C1 segment of cervical spinal cord (tissue), 14 donors: Measurements from ENCODE around the gene ADRM1.

Experiments
- DNase-seq, 14 donors: peaks; one replicate each; lab custom pipeline; 2025; lab: John Stamatoyannopoulos, UW

ADRM1 gene

DNA sequence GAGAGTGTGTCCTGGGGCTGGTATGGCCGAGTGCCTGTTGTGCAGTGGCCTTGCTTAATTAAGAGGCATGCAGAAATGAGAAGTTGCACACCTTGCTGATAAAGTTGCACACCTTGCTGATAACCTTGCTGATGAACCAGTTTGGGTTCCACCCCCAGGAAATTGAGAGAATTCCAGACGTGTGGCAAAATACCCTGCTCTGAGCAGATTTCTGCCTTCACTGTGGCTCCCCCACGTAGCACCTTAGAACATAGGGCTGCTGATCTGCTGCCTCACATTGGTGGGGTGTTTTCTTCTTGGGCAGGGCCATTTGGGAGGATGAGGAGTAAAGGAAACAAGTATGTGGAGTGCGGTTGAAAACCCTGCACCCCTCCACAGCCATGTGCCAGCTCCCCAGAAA, 22.5 kb upstream of the ADRM1 start:
- no peak for DNase-seq

DNA sequence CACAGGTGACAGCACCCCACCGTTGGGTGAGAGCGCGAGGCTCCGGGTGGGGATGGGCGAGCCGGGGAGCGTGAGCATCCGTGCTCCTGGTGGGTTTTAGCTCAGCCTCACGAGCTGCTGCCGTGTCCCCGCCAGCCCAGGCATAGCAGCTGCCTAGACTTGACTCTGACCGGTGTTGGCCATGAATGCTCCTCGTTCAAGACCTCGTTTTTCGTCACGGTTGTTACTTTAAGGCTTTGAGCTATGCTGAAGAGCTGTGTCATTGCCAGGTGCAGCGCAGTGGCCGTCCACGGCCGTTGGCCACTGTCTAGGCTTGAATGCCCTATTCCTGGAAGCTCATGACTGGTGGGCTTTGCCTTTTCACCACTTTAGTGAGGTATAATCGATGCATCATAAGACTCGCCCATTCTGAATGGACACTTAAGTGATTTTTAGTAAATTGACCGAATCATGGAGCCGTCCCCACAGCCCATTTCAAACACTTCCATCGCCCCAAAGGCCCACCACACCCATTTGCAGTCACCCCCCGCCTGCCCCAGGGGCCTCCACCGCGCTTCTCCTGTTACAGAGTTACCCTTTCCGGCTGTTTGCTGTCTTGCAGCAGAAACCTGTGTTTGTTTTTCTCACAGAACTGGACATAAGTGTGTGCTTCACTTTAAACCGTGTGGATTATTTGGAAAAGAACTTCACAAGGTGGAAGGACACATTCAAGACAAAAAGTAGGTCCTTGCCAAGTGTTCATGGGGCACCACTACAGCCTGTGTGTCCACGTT, 21.4 kb upstream of the ADRM1 start:
- DNase-seq = no peak

DNA sequence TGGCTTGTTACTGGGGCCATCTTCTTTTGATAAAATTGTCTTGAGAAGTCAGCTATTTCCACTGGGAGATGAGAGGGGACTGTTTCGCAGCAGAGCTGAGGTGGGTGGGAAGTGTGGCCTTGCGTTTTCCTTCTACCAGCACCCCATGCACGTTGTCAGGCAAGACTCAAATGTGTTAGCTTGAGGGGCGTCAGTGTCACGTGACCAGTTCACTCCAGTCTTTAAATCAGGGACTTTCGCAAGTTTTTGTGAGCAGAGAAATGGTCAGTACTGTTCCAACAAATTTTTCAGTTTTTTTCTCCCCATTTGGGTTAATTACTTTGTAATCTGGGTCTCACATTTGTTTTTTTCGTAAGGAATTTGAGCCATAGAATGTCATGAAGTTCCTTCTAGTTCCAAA, 20.7 kb upstream of the ADRM1 start:
- no peak for DNase-seq

DNA sequence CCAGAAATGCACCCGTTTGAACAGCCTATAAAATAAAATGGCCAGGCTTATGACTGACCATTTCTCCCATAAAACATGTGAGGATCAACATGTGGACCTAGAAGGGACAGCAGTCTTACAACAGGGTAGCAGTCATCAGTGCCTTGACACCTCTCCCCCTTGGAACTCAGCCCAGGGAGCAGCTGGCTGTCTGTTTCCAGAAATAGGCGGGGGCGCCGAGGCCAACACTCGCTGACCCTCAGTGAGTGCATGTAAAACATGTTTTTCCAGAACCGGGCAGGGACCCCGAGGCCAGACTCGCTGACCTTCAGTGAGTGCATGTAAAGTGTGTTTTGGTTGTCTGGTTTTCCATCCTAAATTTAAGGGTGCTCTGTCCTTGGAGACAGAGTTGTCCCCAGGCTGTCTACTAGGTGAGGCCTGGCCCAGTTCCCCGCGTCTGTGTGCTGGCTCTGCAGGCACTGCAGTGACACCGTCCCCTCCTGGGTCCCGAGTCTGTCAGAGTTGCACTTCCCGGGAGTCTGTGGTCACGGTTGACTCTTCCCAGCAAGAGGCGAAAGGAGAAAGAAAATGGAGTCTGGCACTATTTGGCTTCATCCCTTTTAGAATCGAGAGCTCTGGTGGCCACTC, 19.8 kb upstream of the ADRM1 start:
- no peak for DNase-seq

DNA sequence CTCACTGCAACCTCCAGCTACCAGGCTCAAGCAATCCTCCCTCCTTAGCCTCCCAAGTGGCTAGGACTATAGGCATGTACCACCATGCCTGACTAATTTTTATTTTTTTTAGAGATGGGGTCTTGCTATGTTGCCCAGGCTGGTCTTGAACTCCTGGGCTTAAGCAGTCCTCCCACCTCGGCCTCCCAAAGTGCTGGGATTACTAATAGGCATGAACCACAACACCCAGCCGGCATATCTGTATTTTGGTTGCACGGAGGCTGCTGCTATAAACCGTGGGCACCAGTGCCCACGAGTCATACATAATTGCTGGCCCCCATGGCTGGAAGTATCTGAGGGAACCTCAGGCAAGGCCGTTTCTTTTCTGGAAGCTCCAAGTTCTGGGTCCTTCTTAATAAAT, 18.3 kb upstream of the ADRM1 start:
- DNase-seq = no peak

DNA sequence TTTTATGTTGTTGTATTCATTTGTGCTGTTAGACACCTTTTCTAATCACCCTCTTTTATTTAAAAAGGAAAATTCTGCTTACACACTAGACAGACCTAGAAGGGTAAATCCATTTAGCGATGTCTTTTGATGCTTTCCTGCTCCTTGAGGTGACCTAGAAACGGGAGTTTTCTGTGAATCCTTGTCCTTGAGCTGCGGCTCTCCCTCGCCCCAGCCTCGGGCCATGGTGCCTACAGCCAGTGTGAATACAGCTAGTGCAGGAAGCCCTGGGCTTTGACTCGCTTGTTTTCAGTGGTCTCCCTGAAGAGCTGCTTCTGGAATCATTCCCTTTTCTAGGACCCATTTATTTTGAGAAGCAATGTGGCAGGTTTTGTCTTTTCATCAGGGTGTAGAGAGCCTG, 17.6 kb upstream of the ADRM1 start:
- DNase-seq = no peak

DNA sequence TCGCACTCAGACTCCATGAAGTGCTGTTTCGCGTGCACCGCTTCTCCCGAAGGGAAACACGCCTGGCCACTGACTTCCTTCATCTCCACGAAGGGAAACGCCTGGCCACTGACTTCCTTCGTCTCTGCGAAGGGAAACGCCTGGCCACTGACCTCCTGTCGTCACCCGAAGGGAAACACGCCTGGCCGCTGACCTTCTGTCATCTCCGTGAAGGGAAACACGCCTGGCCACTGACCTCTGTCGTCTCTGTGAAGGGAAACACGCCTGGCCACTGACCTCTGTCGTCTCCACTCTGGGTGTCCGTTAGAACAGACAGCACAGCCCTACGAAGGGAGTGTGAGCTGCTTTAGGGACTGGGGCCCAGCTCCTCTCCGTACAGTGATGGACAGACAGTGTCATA, 17.1 kb upstream of the ADRM1 start:
- DNase-seq = no peak

DNA sequence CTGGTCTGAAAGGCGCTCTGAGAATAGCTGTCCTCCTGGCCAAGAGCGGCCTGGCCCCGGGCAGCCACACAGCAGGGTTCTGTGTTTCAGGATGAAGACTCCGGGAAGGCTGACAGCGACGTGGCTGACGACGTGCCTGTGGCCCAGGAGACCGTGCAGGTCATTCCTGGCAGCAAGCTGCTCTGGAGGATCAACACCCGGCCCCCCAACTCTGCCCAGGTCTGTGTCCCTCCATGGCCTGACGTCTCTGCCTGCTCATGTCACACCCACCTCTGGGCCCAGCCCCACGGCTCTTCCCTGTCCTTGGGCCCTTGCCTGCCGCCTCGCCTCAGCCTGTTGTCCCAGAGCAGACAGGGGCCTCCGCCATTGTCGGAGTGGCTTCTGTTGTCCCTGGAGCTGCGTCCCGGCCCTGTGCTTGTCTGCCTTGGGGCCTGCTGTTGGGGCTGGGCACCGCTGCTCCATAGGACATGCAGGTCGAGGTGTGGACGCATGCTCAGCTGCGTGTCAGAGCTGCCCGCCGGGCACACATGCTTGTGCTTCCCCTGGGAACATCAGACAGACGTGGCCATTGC, 16.2 kb upstream of the ADRM1 start:
- DNase-seq = peak in 1 of 14 donors; percentile 69

DNA sequence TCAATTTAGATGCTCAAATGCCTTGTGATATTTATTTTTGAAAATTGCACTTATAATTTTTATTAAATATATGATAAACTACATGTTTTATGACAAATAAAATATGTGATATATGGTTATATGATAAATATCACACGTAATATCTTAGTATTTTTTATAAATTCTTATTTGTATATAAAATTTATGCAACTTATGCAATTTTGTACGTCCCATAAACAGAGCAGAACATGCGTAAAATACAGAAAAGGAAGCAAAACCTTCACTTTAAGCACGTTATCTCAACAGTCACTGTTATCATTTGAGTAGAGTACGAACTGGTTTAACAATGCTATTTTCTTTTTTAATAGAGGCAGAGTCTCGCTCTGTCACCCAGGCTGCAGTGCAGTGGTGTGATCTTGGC, 15.7 kb upstream of the ADRM1 start:
- DNase-seq = no peak

DNA sequence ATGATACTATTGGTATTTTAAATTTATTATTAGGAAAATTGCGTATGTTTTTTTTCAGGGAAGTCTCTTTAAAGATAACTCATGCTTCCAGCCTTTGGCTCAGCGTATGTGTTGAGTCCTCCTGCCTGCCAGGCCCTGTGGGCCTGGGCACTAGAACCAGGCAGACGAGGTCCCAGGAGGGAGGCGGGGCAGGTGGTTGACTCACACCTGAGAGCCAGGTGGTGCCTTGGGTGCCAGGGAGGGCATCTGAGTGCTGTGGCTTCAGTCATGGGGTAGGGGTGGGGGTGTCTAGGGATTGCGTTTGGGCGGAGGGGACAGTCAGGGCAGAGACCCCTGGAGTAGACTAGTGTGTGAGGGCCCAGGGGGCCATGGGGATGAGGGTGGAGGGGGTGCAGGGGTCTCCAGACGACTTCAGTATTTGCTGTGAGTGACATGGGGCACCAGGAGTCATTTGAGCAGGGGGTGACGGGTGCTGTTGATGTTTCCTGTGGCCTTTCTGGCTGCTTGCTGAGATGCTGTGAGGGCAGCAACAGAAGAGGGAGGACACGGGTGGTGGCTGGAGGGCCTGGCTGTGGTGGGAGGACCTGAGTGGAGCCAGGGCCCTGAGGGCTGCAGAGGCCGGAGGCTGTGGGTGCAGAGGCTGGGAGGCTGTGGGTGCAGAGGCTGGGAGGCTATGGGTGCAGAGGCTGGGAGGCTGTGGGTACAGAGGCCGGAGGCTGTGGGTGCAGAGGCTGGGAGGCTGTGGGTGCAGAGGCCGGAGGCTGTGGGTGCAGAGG, 14.8 kb upstream of the ADRM1 start:
- no peak for DNase-seq

DNA sequence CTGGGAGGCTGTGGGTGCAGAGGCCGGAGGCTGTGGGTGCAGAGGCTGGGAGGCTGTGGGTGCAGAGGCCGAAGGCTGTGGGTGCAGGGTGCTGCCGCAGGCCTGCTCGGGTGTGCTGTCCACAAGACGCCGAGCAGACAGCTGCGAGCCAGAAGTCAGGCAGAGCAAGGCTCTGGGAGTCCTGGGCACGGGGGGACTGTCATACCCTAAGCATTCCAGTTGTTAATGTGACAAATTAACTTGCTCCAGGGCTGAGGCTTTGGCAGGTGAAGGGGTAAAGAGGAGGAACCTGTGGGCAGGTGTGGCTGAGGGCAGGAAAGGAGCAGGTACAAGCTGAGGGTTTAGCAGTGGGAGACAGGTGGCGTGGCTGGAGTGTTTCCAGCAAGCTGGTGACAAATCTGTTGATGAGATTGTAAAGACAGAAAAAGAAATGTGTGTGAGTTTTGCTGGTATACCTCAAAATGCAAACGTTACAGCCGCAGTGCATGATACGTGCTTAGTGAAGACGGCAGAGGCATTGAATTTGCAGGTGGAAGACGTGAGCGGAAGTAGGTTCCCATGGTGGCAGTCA, 14.2 kb upstream of the ADRM1 start:
- peak in 1 of 14 donors; percentile 70 for DNase-seq

DNA sequence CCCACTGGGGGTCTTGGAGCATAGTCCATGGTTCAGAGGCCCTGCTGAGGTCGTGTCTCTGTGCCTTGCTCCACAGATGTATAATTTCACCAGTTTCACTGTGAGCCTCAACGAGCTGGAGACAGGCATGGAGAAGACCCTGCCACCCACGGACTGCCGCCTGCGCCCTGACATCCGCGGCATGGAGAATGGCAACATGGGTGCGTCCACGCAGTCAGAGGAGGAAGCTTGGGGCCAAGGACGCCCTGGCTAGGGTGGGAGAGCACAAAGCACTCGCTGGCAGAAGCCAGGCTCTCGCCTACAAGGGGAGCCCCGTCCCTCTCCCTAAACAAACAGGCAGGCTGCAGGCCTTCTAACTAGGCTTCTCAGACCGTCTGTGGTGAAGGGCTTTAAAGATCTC, 13.7 kb upstream of the ADRM1 start:
- DNase-seq = no peak

DNA sequence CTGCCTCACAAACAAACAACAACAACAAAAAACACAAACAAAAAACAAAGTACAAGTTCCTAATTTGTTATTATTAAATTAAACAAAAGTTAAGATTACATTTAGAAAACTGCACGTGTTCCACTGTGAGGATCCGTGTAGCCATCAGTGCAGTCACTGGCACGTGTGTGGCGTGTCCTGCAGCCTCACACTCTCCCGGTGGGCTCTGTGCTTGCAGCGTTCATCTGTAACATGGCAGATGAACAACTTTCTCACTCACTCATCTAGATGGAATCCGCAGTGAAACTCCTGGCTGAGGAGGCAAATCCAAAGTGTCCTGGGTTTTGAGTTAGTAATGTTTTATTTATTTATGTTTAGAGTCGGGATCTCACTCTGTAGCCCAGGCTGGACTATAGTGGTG, 12.9 kb upstream of the ADRM1 start:
- DNase-seq = no peak

DNA sequence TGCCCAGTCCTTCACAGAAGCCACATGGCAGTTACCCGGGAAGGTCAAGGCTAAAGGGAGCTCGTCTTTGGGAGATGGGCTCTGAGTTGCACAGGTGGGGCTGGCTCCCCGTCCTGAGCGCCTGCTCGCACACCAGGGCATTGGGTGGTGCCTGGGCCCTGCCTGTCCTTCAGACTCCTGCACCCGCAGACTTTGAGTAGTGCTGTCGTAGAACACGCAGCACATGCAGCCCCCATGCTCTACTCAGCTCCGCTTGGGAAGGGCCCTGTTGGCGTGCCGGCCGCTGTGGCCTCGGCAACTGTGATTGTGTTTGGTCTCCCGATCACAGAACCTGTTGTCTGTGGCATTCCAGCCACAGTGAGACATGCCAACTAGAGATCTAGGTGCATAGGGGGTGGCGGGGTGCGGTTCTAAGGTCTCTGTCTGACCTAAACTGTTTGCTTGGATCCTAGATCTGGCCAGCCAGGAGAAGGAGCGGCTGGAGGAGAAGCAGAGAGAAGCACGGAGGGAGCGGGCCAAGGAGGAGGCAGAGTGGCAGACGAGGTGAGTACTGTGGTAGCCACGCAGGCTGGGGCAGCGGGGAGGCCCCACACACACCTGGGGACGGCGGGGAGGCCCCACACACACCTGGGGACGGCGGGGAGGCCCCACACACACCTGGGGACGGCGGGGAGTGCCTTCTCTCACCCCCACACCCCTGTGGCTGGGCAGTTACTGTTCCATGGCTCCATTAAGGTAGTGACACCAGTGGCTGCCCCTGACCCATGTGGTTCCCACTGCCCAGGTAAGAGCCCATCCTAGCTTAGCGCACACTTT, 11.3 kb upstream of the ADRM1 start:
- DNase-seq = no peak

DNA sequence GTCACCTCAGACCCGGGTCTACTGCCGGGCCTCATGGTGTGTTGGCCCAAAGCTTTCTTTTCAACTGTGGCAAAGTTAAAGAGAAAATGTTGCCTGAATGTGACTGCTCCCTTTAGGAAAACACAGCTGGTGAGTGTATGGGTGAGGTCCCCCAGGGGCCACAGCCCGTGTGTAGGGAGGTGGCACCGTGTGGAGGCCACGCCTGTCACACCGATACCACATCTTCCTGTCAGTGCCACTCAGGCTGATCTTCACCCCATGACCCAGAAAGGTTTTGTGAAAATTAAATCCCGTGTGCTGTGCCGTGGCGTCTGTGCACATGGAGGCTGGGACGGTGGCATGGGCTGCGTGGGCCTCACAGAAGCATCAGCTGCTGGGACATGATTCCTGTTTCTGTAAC, 10.7 kb upstream of the ADRM1 start:
- no peak for DNase-seq

DNA sequence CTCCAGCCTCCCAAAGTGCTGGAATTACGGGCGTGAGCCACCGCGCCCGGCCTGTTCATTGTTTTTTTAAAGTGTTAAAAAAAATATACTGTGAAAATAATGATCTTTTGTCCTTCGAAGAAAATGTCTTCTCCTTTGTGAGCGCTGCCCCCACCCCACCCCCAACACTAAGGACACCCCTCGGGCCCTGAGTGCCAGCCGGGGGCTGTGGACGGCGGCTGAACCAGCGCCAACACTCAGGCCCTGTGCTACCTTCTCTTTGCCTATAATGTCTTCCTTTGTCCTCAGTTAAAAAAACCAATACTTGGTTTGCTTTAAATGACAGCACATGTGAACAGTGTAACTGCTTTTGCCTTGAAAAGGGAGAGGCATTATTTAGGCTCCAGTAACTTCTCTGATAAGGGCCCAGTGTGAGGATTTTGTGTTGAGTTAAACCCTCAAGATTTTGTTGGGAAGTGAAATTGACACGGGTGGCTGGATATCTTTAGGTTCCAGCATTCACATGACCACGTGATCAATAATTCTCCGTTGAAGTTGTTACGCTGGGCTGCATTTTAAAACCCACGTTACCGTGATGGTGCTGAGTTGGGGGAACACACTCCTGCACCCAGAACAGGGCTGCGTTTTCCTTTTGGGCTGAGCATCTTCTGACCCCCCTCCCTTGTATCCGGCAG, 9.5 kb upstream of the ADRM1 start:
- DNase-seq = no peak

DNA sequence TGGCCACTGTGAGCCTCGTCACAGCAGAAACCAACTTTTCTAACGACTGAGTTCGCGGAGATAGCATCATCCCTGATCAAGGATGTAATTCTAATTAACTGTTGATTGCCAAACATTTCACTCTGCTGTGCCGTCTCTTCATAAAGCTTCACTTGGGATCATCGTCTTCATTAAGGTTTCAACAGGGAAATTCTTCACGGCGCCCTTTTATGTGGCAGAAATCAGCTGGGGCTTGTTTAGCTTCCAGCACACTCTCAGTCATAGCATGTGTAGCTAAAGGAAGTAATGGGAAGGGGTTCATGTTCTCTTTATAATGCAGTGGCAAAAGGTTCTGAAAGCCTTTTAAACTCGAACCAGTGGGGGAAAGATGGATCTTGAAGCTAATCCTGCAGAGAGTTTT, 8.9 kb upstream of the ADRM1 start:
- no peak for DNase-seq

DNA sequence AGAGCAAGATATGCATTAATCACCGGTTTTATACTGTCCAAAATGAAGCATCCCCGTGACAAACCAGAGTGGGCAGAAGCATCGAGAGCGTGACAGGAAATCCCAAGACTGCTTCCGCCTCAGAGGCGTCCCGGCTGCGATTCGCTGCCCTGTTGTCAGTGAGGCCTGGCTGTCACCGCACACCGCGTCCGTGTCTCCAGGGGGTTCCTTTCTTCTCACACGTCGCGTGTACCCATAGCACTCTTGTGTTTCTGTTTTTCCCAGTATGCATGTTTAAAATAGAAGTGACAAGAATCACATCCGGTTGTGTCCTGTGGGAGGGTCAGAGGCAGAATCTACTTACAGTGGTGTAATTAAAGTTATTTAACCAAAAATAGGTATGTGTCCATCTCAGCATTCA, 8.3 kb upstream of the ADRM1 start:
- no peak for DNase-seq

DNA sequence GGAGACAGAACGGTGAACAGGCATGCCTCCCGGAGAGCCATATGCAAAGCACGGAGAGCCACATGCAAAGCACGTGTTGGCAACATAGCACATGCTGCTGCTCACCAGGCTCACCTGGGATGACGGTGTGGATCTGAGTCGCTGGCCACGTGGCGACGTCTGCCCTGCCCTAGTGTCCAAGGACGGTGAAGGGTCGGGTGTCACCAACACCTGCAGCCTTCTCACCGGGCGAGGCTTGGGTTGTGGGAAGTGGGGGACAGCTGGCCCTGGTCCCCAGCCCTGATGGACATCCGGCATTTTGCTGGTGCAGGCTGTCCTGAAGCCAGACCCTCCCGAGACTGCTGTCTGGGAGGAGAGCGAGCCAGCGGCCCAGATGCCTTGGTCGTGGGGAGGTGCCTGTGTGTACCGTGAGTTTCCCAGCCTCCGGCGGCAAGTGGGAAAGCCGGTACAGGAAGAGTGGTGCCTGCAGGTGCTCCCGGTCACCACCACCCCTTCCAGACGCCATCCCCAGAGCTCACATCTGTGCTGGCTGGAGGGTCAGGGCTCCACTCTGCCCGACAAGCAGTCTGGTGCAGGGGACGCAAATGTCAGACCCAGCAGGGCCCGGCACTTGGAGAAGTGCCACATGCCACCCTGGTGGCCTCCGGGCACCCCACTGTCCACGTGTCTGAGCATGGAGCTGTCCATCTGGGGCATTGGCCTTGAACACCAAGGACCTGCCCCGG, 5.9 kb upstream of the ADRM1 start:
- no peak for DNase-seq
